ENCODE data around the gene BRI3. TPM values are rescaled to one million over a fixed set of nuclear protein-coding genes. Genes with fewer than 3 reads are reported as not detected.

The BRI3 gene
- total and polyA plus RNA-seq, 2 of the 13 experiments (the other 11 are each of a cell fraction or from before 2014, with no cell fraction given): 54.0 to 103 TPM

DNA sequence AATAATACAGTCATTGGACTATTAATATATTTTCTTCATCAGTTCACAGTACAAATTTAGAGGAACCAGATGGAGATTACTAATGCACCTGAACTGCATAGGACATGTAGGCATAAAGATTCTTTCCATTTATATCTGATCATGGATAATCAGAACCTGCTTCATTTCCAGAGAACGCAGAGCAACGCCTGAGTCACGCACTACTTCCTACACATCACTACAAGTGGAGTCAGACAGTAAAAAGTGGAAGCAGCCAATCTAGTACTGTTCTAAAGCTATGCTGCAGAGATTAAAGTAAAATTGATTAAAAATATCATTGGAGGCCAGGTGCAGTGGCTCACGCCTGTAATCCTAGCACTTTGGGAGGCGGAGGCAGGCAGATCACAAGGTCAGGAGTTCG, 43.3 kb downstream of the BRI3 start:
- CTCF ChIA-PET (ENCODE audit: low intra/inter-chr PET ratio, low total read pairs): no interaction called here
- TF ChIP-seq CCAR2 (optimal IDR thresholded peaks at IDR 0.05; ENCODE audit: low read depth, low read length): no peak
- TF ChIP-seq, protein P1, sequence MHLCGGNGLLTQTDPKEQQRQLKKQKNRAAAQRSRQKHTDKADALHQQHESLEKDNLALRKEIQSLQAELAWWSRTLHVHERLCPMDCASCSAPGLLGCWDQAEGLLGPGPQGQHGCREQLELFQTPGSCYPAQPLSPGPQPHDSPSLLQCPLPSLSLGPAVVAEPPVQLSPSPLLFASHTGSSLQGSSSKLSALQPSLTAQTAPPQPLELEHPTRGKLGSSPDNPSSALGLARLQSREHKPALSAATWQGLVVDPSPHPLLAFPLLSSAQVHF (CRISPR knock-in tag; IDR thresholded peaks at IDR 0.05): no peak
- TF ChIP-seq REXO4 (CRISPR knock-in tag; IDR thresholded peaks at IDR 0.05; ENCODE audit: borderline replicate concordance): no peak
- TF ChIP-seq, protein P2, sequence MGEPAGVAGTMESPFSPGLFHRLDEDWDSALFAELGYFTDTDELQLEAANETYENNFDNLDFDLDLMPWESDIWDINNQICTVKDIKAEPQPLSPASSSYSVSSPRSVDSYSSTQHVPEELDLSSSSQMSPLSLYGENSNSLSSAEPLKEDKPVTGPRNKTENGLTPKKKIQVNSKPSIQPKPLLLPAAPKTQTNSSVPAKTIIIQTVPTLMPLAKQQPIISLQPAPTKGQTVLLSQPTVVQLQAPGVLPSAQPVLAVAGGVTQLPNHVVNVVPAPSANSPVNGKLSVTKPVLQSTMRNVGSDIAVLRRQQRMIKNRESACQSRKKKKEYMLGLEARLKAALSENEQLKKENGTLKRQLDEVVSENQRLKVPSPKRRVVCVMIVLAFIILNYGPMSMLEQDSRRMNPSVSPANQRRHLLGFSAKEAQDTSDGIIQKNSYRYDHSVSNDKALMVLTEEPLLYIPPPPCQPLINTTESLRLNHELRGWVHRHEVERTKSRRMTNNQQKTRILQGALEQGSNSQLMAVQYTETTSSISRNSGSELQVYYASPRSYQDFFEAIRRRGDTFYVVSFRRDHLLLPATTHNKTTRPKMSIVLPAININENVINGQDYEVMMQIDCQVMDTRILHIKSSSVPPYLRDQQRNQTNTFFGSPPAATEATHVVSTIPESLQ (CRISPR knock-in tag; conservative IDR thresholded peaks at IDR 0.05): no peak
- TF ChIP-seq ERF (CRISPR knock-in tag; IDR thresholded peaks at IDR 0.05): no peak
- 96% methylated on average over 6 of the region's 6 CpGs for WGBS (ENCODE audit: low lambda C conversion rate)
- Histone ChIP-seq H3K27ac (ENCODE audit: extremely low read length, insufficient read depth, low read length) (no peak overlapping the region), H3K4me1 (ENCODE audit: insufficient read depth, low read length) (no peaks in the 10 kb centered on the region), H3K9me3 (ENCODE audit: low read length) (no peaks in the 10 kb centered on the region), H4K20me1 (ENCODE audit: insufficient read depth, low read length) (peaks cover 4% of the 10 kb centered on the region; the same call in 1 of the 2 replicates), H3K27me3 (ENCODE audit: control insufficient read depth in 1 of 2, insufficient read depth in 2 of 2, low read length in 2 of 2) (no peaks in the 10 kb centered on the region), H3K4me3 (replicated peaks in 1 of 3; ENCODE audit: insufficient read depth in 1 of 3, low read depth in 2 of 3, low read length in 3 of 3) (no peak overlapping the region), H3K36me3 (replicated peaks in 1 of 2; ENCODE audit: control insufficient read depth in 1 of 2, insufficient read depth in 2 of 2, low read length in 2 of 2) (peaks cover under 1 to 15% of the 10 kb centered on the region in 2 experiments; a peak in 1 of 5 replicates), H2AFZ (ENCODE audit: low read length) (no peak overlapping the region), H3K9ac (ENCODE audit: insufficient read depth, low read depth, low read length) (no peak overlapping the region), H3K4me2 (ENCODE audit: low read depth, low read length) (no peak overlapping the region), H3K79me2 (ENCODE audit: insufficient read depth, low read length) (peaks cover 2% of the 10 kb centered on the region)
- intact Hi-C loops (cut with micrococcal nuclease; ENCODE audit: unreplicated experiment) (no loop called here), in situ Hi-C loops (cut with HindIII; ENCODE audit: extremely low pct_ligation_motif_present, low pct_unique_long_range_greater_than_20kb) (no loop called here)
- POLR2A ChIA-PET: no interaction called here
- DNase-seq (ENCODE audit: low spot score) (no peak), ATAC-seq (no peak), FAIRE-seq (no peak)
- no TSS peak for BruUV-seq (replicated peaks)
